Naive thymus-derived CD4-positive, alpha-beta T cell (primary cell): Measurements from ENCODE around the gene EXOSC9. TPM values are rescaled to one million over a fixed set of nuclear protein-coding genes. Genes with fewer than 3 reads are reported as not detected.

Experiments
- ATAC-seq: fragments of 150-1000 bp; cut with Tn5 transposase; 2 replicates; pipeline ENCODE4 v1.10.0; 2021; ENCODE audit warnings: mild to moderate bottlenecking, moderate library complexity
- CTCF ChIA-PET: fragments of 350-600 bp; sonication (Branson Sonifier 250); formaldehyde crosslinking; loops from one replicate; lab custom pipeline; 2021; ENCODE audit warnings: antibody characterized with exemption; lab: Charles Lee
- POLR2A ChIA-PET: fragments of 350-600 bp; sonication (Branson Sonifier 250); formaldehyde crosslinking; loops from one replicate; lab custom pipeline; 2021; ENCODE audit warnings: antibody characterized with exemption, inconsistent platforms; lab: Charles Lee
- DNase-seq, 9 donors: peaks; one replicate each; pipeline versions ENCODE4 v3.0.0 to v3.0.0-alpha.2; 2020 to 2022; ENCODE audit warnings: mixed read lengths in 1 of 9
- H3K27ac ChIP-seq: one replicate; pipeline ENCODE4 v1.7.0; 2013; ENCODE audit warnings: mild to moderate bottlenecking, low read depth, low read length, moderate library complexity
- H3K27me3 ChIP-seq, 2 donors: one replicate each; pipeline ENCODE4 v1.7.0; 2013; ENCODE audit warnings: low read length in 2 of 2, mild to moderate bottlenecking in 2 of 2, moderate library complexity in 2 of 2; ENCODE audit not compliant: control insufficient read depth in 2 of 2, insufficient read depth in 2 of 2
- H3K36me3 ChIP-seq, 3 experiments: 1 replicate in 2 of 3; 2 replicates in 1 of 3; pipeline ENCODE4 v1.7.0; 2013; ENCODE audit warnings: low read length in 3 of 3, mild to moderate bottlenecking in 3 of 3, moderate library complexity in 1 of 3; ENCODE audit not compliant: insufficient read depth in 3 of 3, control insufficient read depth in 2 of 3
- H3K4me1 ChIP-seq, 2 donors: one replicate each; pipeline ENCODE4 v1.7.0; 2013; ENCODE audit warnings: low read length in 2 of 2, mild to moderate bottlenecking in 2 of 2, moderate library complexity in 1 of 2; ENCODE audit not compliant: control insufficient read depth in 2 of 2, insufficient read depth in 2 of 2
- H3K4me3 ChIP-seq: 2 replicates; pipeline ENCODE4 v1.7.0; 2013; ENCODE audit warnings: mild to moderate bottlenecking, low read length
- H3K9me3 ChIP-seq, 3 experiments: 1 replicate in 2 of 3; 2 replicates in 1 of 3; pipeline ENCODE4 v1.7.0; 2013; ENCODE audit warnings: low read length in 3 of 3; ENCODE audit not compliant: control insufficient read depth in 2 of 3
- H3K27ac Mint-ChIP-seq, 9 donors: one replicate each; pipeline ENCODE4 v1.8.0; 2020 to 2022; ENCODE audit warnings: mixed read lengths in 9 of 9, mild to moderate bottlenecking in 8 of 9, moderate library complexity in 5 of 9, inconsistent platforms in 2 of 9
- H3K27me3 Mint-ChIP-seq, 5 donors: one replicate each; pipeline ENCODE4 v1.8.0; 2021 to 2022; ENCODE audit warnings: mixed read lengths in 5 of 5, mild to moderate bottlenecking in 1 of 5
- H3K36me3 Mint-ChIP-seq, 5 donors: one replicate each; pipeline ENCODE4 v1.8.0; 2020 to 2022; ENCODE audit warnings: mixed read lengths in 5 of 5, mild to moderate bottlenecking in 3 of 5, inconsistent platforms in 1 of 5
- H3K4me1 Mint-ChIP-seq, 7 donors: one replicate each; pipeline ENCODE4 v1.8.0; 2020 to 2022; ENCODE audit warnings: mixed read lengths in 7 of 7, mild to moderate bottlenecking in 3 of 7, inconsistent platforms in 1 of 7
- H3K4me3 Mint-ChIP-seq, 10 donors: one replicate each; pipeline ENCODE4 v1.8.0; 2020 to 2022; ENCODE audit warnings: mild to moderate bottlenecking in 10 of 10, mixed read lengths in 10 of 10, moderate library complexity in 6 of 10, inconsistent platforms in 2 of 10
- H3K9me3 Mint-ChIP-seq, 11 donors: one replicate each; pipeline ENCODE4 v1.8.0; 2020 to 2022; ENCODE audit warnings: mixed read lengths in 11 of 11, mild to moderate bottlenecking in 4 of 11, inconsistent platforms in 1 of 11, moderate library complexity in 1 of 11
- intact Hi-C, 2 donors: fragments of 100-400 bp; cut with micrococcal nuclease; formaldehyde crosslinking; loops; one replicate each; pipeline ENCODE4 v1.15.1; 2023
- polyA plus RNA-seq, 2 donors: library from polyadenylated mRNA; unstranded; fragments of 300-500 nt; fragmentation: Illumina TruSeq; gene quantifications; one replicate each; pipeline ENCODE4 v1.2.3, GENCODE V29; 2021
- total RNA-seq, 6 experiments: library from RNA in 5 of 6; stranded (reverse) in 5 of 6; gene quantifications; 1 replicate in 5 of 6; 2 replicates in 1 of 6; pipeline ENCODE4 v1.2.3 and lab custom pipeline; 2021 to 2026

The EXOSC9 gene
- total and polyA plus RNA-seq, 7 experiments from 2014 or later = 36.8 to 55.0 (median 43.7) TPM

DNA sequence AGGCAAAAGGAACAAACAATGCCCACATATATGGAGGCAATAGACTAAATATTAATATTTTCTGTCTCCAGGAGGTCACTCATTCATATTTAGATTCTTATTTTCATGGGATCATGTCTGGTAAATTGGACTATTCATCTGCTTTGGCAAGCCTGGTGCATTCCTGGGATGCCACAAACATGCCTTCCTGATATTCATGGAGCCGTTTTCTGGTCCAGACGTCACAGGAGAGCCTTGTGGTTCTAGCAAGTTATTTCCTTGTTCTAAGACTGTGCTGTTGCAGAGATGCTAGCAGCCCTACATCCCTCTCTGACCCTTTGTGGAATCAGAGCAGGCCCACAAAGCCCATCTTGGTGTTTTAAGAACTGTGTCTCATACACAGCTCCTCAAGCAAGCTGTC lies 16.1 kb upstream of the EXOSC9 start:
- no peaks in the 10 kb centered on the region for H3K36me3 ChIP-seq
- peaks cover 0 to 3% (median 0%) of the 10 kb centered on the region in 3 experiments for H3K9me3 ChIP-seq
- no peak overlapping the region for H3K4me3 ChIP-seq
- no peaks in the 10 kb centered on the region for H3K27me3 ChIP-seq
- no peaks in the 10 kb centered on the region for H3K36me3 Mint-ChIP-seq
- H3K9me3 Mint-ChIP-seq = peaks cover 0 to 19% (median 6%) of the 10 kb centered on the region in 11 donors
- H3K27ac Mint-ChIP-seq = no peak overlapping the region
- H3K4me1 ChIP-seq = no peaks in the 10 kb centered on the region
- peaks cover 45 to 62% (median 48%) of the 10 kb centered on the region in 5 donors for H3K27me3 Mint-ChIP-seq
- peaks cover 0 to 13% (median 0%) of the 10 kb centered on the region in 7 donors for H3K4me1 Mint-ChIP-seq
- DNase-seq = no peak
- CTCF ChIA-PET = no interaction called here
- ATAC-seq = no peak
- H3K27ac ChIP-seq = no peak overlapping the region
- no peak overlapping the region for H3K4me3 Mint-ChIP-seq
- POLR2A ChIA-PET = no interaction called here
- intact Hi-C loops = no loop called here

DNA sequence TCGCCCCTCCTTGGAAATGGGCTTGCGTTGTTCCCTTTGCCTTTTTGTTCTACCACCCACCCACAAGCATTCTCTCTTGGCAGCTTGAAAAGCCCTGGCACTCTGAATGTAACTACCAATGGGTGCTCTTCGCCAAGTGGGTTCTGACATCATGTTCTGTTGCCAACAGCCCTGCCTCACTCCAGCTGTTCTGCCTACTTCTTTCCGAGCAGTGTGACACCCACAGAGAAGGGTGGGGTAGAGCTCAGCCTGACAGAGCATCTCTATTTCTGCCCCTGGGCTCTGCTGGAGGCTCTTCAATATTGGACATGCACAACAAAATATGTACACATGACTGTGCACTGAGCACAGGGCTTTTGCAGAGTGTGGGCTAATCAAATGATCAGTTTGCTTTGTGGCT lies 15.6 kb upstream of the EXOSC9 start:
- no peaks in the 10 kb centered on the region for H3K4me1 ChIP-seq
- Mint-ChIP-seq H3K27me3 (peaks cover 45 to 59% (median 48%) of the 10 kb centered on the region in 5 donors), H3K27ac (no peak overlapping the region), H3K36me3 (no peaks in the 10 kb centered on the region), H3K9me3 (peaks cover 0 to 19% (median 6%) of the 10 kb centered on the region in 11 donors), H3K4me3 (no peak overlapping the region), H3K4me1 (peaks cover 0 to 13% (median 0%) of the 10 kb centered on the region in 7 donors)
- ChIA-PET CTCF (no interaction called here), POLR2A (no interaction called here)
- no peaks in the 10 kb centered on the region for H3K27me3 ChIP-seq
- H3K36me3 ChIP-seq = no peaks in the 10 kb centered on the region
- H3K4me3 ChIP-seq = no peak overlapping the region
- peaks cover 0 to 3% (median 0%) of the 10 kb centered on the region in 3 experiments for H3K9me3 ChIP-seq
- H3K27ac ChIP-seq = no peak overlapping the region
- intact Hi-C loops = no loop called here
- DNase-seq (no peak), ATAC-seq (no peak)

DNA sequence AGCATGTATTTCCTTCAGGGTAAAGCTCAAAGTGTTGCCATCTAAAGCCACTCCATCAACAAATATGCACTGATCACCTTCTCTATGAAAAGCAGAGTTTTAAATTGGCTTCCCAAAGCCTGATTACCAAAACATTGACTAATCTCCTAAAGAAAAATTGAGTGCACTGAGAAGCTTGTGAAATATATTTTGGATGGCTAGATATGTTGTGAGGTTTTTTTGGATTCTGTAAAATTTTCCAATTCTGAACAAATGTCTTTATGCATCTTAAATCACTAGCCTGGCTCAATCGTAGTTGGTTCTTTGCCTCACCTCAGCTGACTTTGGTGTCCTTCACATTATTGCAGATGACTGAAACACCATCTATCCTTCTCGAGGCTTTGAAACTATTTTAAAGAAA lies 14.9 kb upstream of the EXOSC9 start:
- Mint-ChIP-seq H3K4me3 (no peak overlapping the region), H3K4me1 (peaks cover 0 to 13% (median 0%) of the 10 kb centered on the region in 7 donors), H3K9me3 (peaks cover 0 to 19% (median 6%) of the 10 kb centered on the region in 11 donors), H3K27ac (no peak overlapping the region), H3K27me3 (peaks cover 39 to 51% (median 46%) of the 10 kb centered on the region in 5 donors), H3K36me3 (no peaks in the 10 kb centered on the region)
- no peaks in the 10 kb centered on the region for H3K4me1 ChIP-seq
- ChIA-PET POLR2A (no interaction called here), CTCF (no interaction called here)
- no peak overlapping the region for H3K27ac ChIP-seq
- no peak for DNase-seq
- no peaks in the 10 kb centered on the region for H3K36me3 ChIP-seq
- no peak for ATAC-seq
- H3K4me3 ChIP-seq = no peak overlapping the region
- peaks cover 0 to 3% (median 0%) of the 10 kb centered on the region in 3 experiments for H3K9me3 ChIP-seq
- intact Hi-C loops = no loop called here
- no peaks in the 10 kb centered on the region for H3K27me3 ChIP-seq

DNA sequence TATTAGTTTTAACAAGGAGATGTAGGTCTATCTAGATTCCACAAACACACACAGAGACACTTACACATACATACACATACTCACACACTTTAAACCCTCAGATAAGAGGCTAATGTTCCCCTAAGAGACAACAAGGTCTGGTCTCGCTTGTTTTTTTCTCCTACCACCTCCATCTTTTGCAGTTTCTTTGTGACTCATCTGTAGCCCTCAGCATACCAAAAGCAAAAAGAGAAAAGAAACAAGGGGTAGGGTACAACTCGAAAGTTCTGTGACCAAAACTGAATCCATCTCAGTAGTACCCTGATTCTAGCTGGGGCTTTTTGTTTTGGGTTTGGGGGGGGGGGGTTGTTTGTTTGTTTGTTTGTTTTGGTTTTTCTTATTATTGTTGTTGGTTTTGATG lies 12.2 kb upstream of the EXOSC9 start:
- Mint-ChIP-seq H3K9me3 (peaks cover 0 to 16% (median 6%) of the 10 kb centered on the region in 11 donors), H3K36me3 (no peaks in the 10 kb centered on the region), H3K27me3 (peaks cover 25 to 39% (median 35%) of the 10 kb centered on the region in 5 donors), H3K4me1 (peaks cover 0 to 13% (median 0%) of the 10 kb centered on the region in 7 donors), H3K27ac (no peak overlapping the region), H3K4me3 (no peak overlapping the region)
- intact Hi-C loops = no loop called here
- Histone ChIP-seq H3K4me1 (no peaks in the 10 kb centered on the region), H3K27ac (no peak overlapping the region), H3K9me3 (peaks cover 0 to 3% (median 0%) of the 10 kb centered on the region in 3 experiments), H3K4me3 (no peak overlapping the region), H3K36me3 (no peaks in the 10 kb centered on the region), H3K27me3 (no peaks in the 10 kb centered on the region)
- ATAC-seq (no peak), DNase-seq (no peak)
- ChIA-PET POLR2A (no interaction called here), CTCF (no interaction called here)

DNA sequence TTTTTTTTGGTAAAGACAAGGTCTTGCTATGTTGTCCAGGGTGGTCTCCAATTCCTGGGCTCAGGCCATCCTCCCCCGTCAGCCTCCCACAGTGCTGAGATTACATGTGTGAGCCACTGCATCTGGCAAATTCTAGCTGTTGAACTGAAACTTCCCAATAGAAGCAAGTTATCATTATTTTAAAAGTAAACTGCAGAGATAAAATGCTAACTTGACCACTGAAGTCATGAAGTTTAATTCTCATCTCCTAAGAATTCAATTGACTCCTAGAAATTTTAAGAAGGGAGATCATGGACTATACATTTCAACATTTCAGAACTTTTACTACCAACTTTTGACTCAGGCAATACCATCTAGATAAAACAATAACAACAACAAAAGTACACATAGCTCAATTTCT lies 11.7 kb upstream of the EXOSC9 start:
- no peak overlapping the region for H3K27ac ChIP-seq
- Mint-ChIP-seq H3K27me3 (peaks cover 22 to 36% (median 31%) of the 10 kb centered on the region in 5 donors), H3K27ac (no peak overlapping the region), H3K36me3 (no peaks in the 10 kb centered on the region), H3K4me3 (no peak overlapping the region), H3K9me3 (peaks cover 0 to 10% (median 3%) of the 10 kb centered on the region in 11 donors), H3K4me1 (peaks cover 0 to 13% (median 0%) of the 10 kb centered on the region in 7 donors)
- no peaks in the 10 kb centered on the region for H3K27me3 ChIP-seq
- H3K36me3 ChIP-seq = no peaks in the 10 kb centered on the region
- DNase-seq = no peak
- intact Hi-C loops = no loop called here
- no peaks in the 10 kb centered on the region for H3K4me1 ChIP-seq
- H3K4me3 ChIP-seq = no peak overlapping the region
- ATAC-seq = no peak
- ChIA-PET POLR2A (interaction anchor here (0.7 kb wide), 1 partner anchor 27 kb away, joined by 3 read pairs; no protein-coding TSS in a partner anchor), CTCF (interaction anchor here (0.5 kb wide), 1 partner anchor 46 kb away, joined by 3 read pairs; no protein-coding TSS in a partner anchor)
- H3K9me3 ChIP-seq = peaks cover 0 to under 1% (median 0%) of the 10 kb centered on the region in 3 experiments

DNA sequence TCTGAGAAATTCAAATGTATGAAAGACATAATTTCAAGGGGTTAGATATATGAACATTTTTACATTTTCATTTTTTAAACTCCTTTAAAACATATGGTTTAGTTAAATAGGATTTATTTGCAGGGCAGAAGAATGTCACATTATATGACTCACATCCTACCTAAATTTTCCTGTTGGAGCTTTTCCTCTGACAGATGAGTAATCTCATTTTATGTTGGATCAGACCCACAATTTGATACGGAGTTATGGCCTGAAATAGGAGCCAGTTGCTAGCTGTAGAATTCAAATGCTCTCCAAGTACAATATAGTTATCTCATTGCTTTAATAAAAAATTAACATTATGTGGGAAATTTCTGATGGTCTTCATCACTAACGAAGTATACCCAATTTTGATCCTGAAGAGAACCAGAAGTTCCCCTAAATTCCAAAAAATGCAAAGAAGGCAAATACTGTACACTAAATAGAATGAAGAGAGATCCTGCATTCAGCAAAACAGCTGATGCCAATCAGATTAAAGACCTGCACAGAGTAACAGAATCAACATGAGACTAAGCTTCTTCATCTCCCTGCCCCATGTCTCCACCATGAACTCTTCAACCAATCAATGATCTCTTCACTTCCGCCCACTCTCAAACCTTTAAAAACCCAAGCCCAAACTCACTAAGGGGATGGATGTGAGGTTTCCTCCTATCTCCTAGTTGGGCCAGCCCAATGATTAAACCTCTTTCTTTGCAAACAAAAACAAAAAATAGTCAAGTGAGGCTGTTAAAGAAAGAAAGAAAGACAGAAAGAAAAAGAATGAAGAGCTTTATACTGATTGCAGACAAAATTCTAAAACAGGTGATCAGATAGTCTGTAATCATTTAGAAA lies 10.9 kb upstream of the EXOSC9 start:
- no peaks in the 10 kb centered on the region for H3K36me3 ChIP-seq
- Mint-ChIP-seq H3K27me3 (peaks cover 14 to 29% (median 24%) of the 10 kb centered on the region in 5 donors), H3K36me3 (no peaks in the 10 kb centered on the region), H3K4me3 (no peak overlapping the region), H3K4me1 (peaks cover 0 to 17% (median 0%) of the 10 kb centered on the region in 7 donors), H3K27ac (no peak overlapping the region), H3K9me3 (peaks cover 0 to 3% (median 0%) of the 10 kb centered on the region in 11 donors)
- no peaks in the 10 kb centered on the region for H3K9me3 ChIP-seq
- H3K4me1 ChIP-seq = no peaks in the 10 kb centered on the region
- intact Hi-C loops = no loop called here
- POLR2A ChIA-PET = interaction anchor here (0.7 kb wide), 1 partner anchor 28 kb away, joined by 3 read pairs; no protein-coding TSS in a partner anchor
- no peaks in the 10 kb centered on the region for H3K27me3 ChIP-seq
- no peak for ATAC-seq
- no peak overlapping the region for H3K4me3 ChIP-seq
- CTCF ChIA-PET = no interaction called here
- no peak for DNase-seq
- H3K27ac ChIP-seq = no peak overlapping the region
